GM19193 (cell line): Measurements from ENCODE around the gene TBC1D22A.

Experiments
- POLR2A ChIP-seq: IDR thresholded peaks from 4 replicates; pipeline ENCODE4 v1.6.1; 2011; ENCODE audit not compliant: insufficient read depth, insufficient read length; ENCODE audit errors: extremely low read depth

The TBC1D22A gene

GRCh38 chr22:47207846-47208554 lies 445.6 kb downstream of the TBC1D22A start:
- no peak for TF ChIP-seq POLR2A

DNA sequence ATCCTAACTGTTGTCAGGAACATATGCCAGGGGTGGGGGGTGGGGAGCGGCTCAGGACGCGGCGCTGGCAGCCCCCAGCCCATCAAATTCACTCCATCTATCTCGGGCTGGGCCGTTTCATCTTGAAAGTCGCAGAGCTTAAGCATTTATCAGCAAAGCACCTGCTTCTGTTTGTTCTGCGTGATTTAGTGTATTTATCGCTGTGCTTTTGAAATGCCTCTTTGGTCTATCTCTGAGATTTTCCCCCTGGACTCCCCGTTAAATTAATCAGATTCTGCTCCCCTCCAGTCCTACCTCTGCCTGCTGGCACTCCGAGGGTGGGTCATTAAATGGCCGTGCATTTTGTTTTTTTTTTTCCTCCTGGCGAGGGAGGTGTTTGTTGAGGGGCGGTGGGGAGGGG lies 446.2 kb downstream of the TBC1D22A start:
- TF ChIP-seq POLR2A: no peak

DNA sequence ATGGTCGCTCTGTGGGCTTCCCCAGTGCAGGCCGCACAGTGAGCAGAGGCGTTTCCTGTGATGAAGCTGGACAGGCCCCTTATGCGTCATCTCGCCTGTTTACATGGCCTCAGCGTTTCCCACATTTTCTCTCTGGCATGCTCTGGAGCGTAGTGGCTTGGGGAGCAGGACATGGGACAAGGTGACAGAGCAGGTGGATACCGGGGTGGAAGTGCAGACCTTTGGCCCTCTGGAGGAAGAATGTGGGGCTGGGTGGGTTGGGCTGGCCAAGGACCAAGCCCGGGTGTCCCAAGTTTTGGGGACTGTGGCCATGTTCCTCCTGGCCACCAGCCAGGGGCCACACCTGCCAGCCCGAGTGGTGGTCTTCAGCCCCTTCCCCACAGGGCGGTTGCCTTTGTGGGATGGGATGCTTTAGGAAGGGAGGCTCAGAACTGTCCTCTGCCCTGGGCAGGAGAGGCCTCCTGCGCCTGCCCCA lies 446.6 kb downstream of the TBC1D22A start:
- TF ChIP-seq POLR2A: no peak

DNA sequence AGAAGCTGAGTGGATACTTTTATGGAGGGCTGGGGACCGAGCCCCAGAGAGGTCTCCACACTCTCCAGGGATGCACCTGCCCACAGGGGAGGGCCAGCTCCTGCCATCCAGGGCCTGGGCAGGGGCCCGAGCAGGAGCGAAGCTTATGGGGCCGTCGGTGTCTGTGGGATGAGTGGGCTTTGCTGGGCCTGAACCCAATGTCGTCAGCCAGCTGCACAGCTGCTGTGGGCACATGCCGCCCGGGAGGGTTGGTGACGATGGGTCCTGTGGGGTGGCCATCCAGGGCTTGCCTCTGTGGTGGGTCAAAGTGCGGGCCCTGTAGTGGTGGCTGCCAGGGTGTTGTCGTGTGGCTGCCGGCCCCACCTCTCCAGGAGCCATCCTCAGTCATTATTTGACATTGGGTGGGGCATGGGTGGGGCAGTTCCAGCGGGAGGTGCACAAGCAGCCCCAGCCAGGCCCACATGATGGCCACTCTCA lies 447.1 kb downstream of the TBC1D22A start:
- TF ChIP-seq POLR2A: no peak

DNA sequence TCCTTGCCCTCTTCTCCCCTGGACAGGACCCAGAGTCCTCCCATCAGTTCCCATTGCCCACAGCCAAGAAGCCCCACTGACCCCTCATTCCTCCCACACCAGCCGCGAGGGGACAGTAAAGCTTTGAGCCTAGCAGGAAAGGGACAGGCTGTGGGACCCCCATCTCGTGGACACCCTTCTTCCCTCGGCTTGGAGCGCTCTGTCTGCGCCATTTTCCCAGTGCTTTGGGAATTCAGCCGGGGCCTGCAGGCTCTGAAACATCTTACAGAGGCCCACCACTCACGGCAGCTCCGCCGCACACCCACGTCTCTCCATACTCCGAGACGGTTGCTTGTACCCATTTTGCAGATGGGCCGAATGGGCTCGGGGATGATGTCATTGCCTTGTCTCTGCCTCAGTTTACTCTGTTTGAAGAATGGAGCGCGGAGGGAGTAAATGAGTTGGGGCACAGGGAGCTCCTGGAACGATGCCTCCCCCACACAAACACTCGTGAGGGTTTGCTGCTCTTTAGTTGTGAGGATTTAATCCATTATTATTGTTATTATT lies 447.7 kb downstream of the TBC1D22A start:
- no peak for TF ChIP-seq POLR2A

DNA sequence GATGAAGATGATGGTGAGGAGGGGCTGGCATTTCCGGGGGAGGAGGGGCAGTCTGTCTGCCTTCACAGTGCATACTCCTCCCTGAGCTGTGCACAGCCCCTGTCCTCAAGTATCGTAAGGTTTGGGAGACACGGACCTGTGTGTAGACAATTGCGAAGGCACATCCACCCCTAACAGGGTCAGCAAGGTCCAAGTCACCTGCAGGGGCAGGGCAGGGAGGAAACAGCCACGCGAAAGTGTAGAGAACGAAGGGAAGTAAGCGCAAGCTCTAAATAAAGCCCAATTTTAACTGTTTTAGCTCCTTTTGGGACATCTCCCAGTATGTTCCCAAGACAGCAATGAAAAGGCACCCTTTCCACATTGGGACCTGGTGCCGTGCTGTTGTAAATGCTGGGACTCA lies 448.2 kb downstream of the TBC1D22A start:
- no peak for TF ChIP-seq POLR2A

- TF ChIP-seq POLR2A: no peak
These were observed 451.3 kb downstream of the TBC1D22A start for GRCh38 chr22:47213571-47214230.

- no peak for TF ChIP-seq POLR2A
These were observed 453.4 kb downstream of the TBC1D22A start for GRCh38 chr22:47215851-47216250.

GRCh38 chr22:47218671-47219070 lies 456.2 kb downstream of the TBC1D22A start:
- TF ChIP-seq POLR2A: no peak

GRCh38 chr22:47219789-47220188 lies 457.3 kb downstream of the TBC1D22A start:
- TF ChIP-seq POLR2A: no peak

- TF ChIP-seq POLR2A: no peak
These were observed 458.3 kb downstream of the TBC1D22A start for GRCh38 chr22:47220752-47221151.

DNA sequence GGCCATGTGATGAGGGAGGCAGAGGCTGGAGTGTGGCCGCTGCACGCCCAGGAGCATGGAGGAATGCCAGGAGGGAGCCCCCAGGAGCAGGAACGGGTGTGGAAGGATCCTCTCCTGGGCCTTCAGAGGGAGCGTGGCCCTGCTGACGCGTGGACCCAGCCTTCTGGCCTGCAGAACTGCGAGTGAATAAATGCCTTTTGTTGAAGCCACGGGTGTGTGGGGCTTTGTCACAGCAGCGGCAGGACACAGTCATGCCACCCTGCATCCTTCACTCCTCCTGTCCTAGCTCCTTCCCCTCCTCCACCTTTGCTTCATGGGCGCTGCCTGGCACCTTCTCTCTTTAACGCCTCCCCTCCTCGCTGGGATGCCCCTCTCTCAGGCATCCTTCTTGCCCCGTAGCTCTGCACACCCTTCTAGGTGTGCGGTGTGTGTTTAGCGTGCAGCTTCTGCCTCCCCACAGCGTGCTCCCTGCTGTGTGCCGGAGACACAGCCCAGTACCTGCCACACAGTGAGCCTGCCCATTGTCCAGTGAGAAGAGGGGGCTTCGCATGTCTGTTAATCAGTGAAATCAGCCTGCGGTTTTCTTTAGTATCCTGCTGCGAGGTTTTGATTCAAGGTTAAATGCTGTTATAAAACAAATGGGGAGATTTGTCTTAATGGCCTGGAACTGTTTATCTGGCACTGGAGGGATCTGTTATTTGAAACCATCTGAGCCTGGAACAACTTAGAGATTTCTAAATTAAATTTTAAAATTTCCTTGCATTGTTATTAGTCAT lies 459.6 kb downstream of the TBC1D22A start:
- no peak for TF ChIP-seq POLR2A
